NCI-H748 (cell line): ENCODE measurements around the gene DOC2B.
"Not testable (repeated sequence)": the region's sequence is repeated elsewhere in the genome, so short reads cannot be mapped to it uniquely, and the experiment has no call there.

Experiments
- DNase-seq: peaks from one replicate; lab custom pipeline; 2025; ENCODE audit not compliant: unreplicated experiment; lab: John Stamatoyannopoulos, UW

DOC2B gene

DNA sequence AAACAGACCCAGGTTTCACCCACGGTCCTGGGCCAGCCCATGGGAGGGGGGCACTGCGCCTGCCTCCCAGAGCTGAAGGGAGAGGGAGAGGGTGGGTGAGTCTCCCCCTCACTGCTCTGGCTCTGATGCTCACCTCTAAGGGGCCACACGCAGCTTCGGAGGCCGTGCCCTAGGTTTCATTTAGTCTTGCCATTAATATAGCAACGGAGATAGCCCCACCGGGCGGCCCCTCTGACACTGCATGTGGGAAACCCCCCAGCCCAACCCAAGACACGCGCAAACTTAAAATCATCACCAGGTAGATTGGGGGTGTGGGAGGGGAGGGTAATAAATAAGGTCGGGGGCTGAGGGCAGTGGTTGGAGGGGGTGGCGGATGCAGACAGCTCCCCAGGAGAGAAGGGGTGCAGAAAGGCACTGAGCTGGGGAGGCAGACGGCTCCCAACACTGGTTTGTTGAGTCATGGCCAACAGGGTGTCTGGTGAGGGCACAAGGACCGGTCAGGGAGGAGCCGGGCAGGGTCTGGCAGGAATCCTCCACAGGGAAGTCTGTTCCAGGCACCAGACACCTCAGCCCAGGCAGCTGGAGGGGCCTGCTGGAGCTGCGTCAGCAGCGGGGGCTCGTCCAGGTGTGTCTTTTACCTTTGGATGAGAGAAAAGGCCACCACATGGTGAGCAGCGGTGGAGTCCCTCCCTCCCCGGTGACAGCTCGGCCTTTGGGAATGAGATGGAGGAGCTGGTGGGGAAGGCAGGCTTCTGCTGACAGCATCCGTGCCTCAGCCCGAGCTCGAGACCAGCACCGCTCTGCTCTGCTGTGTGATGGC is 32.0 kb upstream of the DOC2B start:
- DNase-seq: no peak

- DNase-seq: no peak
These were observed 29.0 kb upstream of the DOC2B start for GRCh38 chr17:210402-210801.

DNA sequence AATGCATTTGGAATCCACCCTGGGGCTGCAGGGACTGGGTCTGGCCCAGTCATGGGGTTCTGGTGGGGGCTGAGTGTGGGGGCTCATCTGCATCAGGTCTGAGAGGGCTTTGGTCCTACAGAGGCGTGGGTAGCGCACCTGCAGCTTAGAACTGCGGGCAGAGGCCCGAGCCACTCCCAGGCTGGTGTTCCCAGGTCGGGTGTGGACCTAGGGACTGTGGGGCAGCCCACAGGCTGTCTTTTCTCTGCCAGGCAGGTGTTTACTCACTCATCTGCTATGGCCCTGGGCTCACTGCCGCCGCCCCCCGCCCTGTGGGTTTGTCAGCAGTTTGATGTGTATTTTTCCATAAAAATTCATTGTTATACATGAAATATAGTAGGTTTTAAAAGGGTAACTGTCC is 27.0 kb upstream of the DOC2B start:
- peak; percentile 16 for DNase-seq

DNA sequence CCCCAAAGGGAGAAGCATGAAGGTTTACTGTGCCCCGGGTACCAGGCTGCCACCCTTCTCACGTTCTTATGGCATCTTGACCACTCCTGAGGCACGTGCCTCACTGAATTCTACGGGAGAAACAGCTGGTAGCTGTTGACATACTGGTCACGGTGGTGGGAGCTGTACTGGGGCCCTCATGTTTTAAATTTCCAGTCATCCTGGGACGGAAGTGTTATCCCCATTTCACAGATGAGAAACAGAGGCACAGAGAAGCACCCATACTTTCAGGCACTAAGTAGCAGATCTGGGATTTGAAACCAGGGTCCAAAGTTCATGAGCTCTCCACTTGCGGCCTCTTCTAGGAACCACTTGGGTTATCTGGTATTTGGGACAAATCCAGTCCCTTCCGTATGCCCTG is 26.3 kb upstream of the DOC2B start:
- DNase-seq: no peak

- peak; percentile 54 for DNase-seq
These were observed 25.6 kb upstream of the DOC2B start for GRCh38 chr17:206941-207560.

GRCh38 chr17:206484-206883 is 25.0 kb upstream of the DOC2B start:
- not testable (repeated sequence) for DNase-seq

- no peak for DNase-seq
These were observed 24.4 kb upstream of the DOC2B start for GRCh38 chr17:205817-206216.

GRCh38 chr17:205148-205669 is 23.8 kb upstream of the DOC2B start:
- DNase-seq: no peak

- DNase-seq: no peak
These were observed 23.1 kb upstream of the DOC2B start for GRCh38 chr17:204427-205147.

GRCh38 chr17:202501-202951 is 21.1 kb upstream of the DOC2B start:
- no peak for DNase-seq

DNA sequence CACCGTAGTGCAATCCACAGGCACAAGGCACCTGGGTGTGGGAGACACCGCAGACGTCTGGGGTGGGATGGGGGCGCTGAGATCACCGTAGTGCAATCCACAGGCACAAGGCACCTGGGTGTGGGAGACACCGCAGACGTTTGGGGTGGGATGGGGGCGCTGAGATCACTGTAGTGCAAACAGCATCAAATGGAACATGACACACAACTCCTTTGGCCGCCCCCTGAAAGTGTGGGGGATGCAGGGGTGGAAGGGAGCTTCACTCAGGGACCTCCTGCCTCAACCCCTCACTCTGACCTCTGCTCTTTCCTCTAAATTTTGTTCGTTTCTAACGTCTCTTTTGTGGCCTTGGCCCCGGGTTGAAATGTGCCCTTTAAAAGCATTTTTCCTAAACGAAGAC is 20.3 kb upstream of the DOC2B start:
- DNase-seq: not testable (repeated sequence)

DNA sequence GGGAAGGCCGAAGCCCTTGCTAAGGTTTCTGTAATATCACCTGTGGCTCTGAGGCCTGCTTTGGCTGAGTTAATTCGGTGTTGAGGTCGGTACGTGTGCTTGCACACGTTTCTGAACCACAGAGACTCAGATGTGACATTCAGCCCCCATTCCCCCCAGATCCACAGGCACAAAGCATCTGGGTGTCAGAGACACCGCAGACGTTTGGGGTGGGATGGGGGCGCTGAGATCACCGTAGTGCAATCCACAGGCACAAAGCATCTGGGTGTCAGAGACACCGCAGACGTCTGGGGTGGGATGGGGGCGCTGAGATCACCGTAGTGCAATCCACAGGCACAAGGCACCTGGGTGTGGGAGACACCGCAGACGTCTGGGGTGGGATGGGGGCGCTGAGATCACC is 19.8 kb upstream of the DOC2B start:
- DNase-seq: not testable (repeated sequence)

- DNase-seq: no peak
These were observed 19.1 kb upstream of the DOC2B start for GRCh38 chr17:200586-200985.

- no peak for DNase-seq
These were observed 18.5 kb upstream of the DOC2B start for GRCh38 chr17:199806-200545.

DNA sequence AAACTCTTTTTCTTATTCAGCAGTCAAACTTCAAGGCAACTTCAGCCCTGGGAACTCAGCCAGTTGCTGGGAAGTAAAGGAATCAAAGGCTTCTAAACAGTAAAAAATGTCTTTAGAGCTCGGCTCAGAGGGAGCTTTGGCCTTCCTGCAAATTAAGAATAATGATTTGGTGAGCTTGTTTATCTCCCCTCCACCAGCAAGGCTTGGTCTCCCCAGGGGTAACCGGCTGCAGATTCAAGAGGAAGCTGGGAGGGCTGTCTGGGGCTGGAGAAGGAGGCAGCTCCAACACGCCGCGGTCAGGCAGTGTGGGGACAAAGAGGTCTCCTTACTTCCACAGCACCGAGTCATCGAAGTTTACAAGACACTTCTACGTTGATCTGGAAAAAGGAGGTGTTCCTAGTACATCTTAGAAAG is 17.7 kb upstream of the DOC2B start:
- DNase-seq: no peak

- not testable (repeated sequence) for DNase-seq
These were observed 16.8 kb upstream of the DOC2B start for GRCh38 chr17:198225-198624.

GRCh38 chr17:197352-197751 is 15.9 kb upstream of the DOC2B start:
- no peak for DNase-seq

GRCh38 chr17:194828-195602 is 13.6 kb upstream of the DOC2B start:
- no peak for DNase-seq

DNA sequence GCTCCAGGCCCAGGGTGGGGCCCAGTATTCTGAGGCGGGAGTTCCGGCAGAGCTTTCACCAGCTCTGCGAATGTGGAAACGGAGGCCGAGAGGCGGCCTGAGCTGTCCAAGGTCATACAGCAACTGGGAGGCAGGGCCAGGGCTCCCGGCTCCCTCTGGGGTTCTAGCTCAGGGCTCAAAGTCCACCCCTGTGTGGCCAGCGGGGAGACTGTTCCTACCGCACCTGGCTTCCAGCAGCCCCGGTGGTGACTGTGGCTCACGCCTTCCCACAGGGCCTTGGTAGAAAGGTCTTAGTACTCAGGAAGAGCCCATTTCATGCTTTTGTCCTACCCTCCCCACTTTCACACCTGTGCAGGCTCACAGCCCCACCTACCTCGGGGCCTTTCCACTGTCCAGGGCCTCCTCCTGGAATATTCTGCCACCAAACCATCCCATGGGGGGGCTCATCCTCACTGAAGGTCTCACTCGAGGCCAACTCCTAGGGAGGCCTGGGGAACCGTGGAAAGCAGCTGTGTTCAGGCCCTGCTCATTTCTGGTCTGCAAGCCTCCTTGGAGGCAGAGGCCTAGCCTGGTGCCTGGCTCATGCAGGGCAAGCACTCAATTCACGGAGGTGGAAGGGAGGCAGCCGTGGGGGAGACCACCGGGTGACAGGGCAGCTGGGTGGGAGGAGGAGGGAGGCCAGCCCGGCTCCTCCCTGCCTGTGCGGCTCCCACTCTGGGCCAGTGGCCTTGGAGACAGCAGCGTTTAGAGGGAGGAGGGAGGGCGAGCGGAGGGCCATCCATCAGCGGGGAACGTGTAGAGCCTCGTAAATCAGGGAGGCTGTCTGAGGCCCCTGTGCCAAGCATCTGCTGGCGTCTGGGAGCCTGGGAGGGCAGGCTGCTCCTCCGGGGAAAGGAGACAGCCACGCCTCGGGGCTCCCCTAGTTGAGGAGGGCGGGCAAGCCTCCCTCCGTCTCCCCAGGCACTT is 12.7 kb upstream of the DOC2B start:
- DNase-seq: no peak
